MM.1S (cell line): ENCODE results near the gene TTC36.

Source experiments
- DNase-seq: peaks from one replicate; pipeline ENCODE4 v3.0.0-alpha.2; 2015
- H2AFZ ChIP-seq: fragments of 300-600 bp; sonication (generic); 2 replicates; pipeline ENCODE4 v1.6.0; 2016; ENCODE audit warnings: antibody characterized with exemption, low read length
- H3F3A ChIP-seq: fragments of 300-600 bp; sonication (generic); 2 replicates; pipeline ENCODE4 v1.6.1; 2016; ENCODE audit warnings: mild to moderate bottlenecking, antibody characterized with exemption, low read length, moderate library complexity, mixed read lengths; ENCODE audit not compliant: insufficient read depth
- H3K27ac ChIP-seq: fragments of 300-600 bp; sonication (generic); 2 replicates; pipeline ENCODE4 v1.5.1; 2016; ENCODE audit warnings: mild to moderate bottlenecking, low read length
- H3K27me3 ChIP-seq: fragments of 300-600 bp; sonication (generic); replicated peaks from 2 replicates; pipeline ENCODE4 v1.6.0; 2016; ENCODE audit warnings: low read length; ENCODE audit not compliant: insufficient read depth
- H3K36me3 ChIP-seq: fragments of 300-600 bp; sonication (generic); replicated peaks from 2 replicates; pipeline ENCODE4 v1.6.1; 2016; ENCODE audit warnings: mild to moderate bottlenecking, low read length, mixed read lengths; ENCODE audit not compliant: insufficient read depth
- H3K4me1 ChIP-seq: fragments of 300-600 bp; sonication (generic); 2 replicates; pipeline ENCODE4 v1.6.1; 2016; ENCODE audit warnings: low read length, mixed read lengths
- H3K4me2 ChIP-seq: fragments of 300-600 bp; sonication (generic); 2 replicates; pipeline ENCODE4 v1.6.0; 2016; ENCODE audit warnings: low read depth, low read length
- H3K4me3 ChIP-seq: fragments of 300-600 bp; sonication (generic); 2 replicates; pipeline ENCODE4 v1.5.1; 2016; ENCODE audit warnings: low read length, mixed read lengths
- H3K79me2 ChIP-seq: fragments of 300-600 bp; sonication (generic); 2 replicates; pipeline ENCODE4 v1.6.1; 2016; ENCODE audit warnings: mixed run types, low read length, mixed read lengths
- H3K9ac ChIP-seq: fragments of 300-600 bp; sonication (generic); 2 replicates; pipeline ENCODE4 v1.6.1; 2016; ENCODE audit warnings: low read length, mixed read lengths
- H3K9me2 ChIP-seq: fragments of 300-600 bp; sonication (generic); replicated peaks from 2 replicates; pipeline ENCODE4 v1.6.1; 2016; ENCODE audit warnings: mild to moderate bottlenecking, low read length, mixed read lengths; ENCODE audit not compliant: insufficient read depth
- H3K9me3 ChIP-seq: fragments of 300-600 bp; sonication (generic); replicated peaks from 2 replicates; pipeline ENCODE4 v1.6.1; 2016; ENCODE audit warnings: mild to moderate bottlenecking, low read length, mixed read lengths; ENCODE audit not compliant: insufficient read depth
- H4K20me1 ChIP-seq: fragments of 300-600 bp; sonication (generic); 2 replicates; pipeline ENCODE4 v1.6.1; 2016; ENCODE audit warnings: mild to moderate bottlenecking, low read length, moderate library complexity, mixed read lengths; ENCODE audit not compliant: insufficient read depth
- EZH2 ChIP-seq: fragments of 300-600 bp; sonication (generic); optimal IDR thresholded peaks from 2 replicates; pipeline ENCODE3; 2017; ENCODE audit warnings: low read depth, mild to moderate bottlenecking, antibody characterized with exemption, low read length, mixed read lengths
- EZH2phosphoT487 ChIP-seq: fragments of 300-600 bp; sonication (generic); IDR thresholded peaks from 2 replicates; pipeline ENCODE4 v1.6.1; 2018; ENCODE audit warnings: antibody characterized with exemption, low read length
- TF ChIP-seq, protein P1 (sequence below): fragments of 300-600 bp; sonication (generic); IDR thresholded peaks from 2 replicates; pipeline ENCODE4 v1.5.1; 2016; ENCODE audit warnings: antibody characterized with exemption, low read length, mixed read lengths

The TTC36 gene

DNA sequence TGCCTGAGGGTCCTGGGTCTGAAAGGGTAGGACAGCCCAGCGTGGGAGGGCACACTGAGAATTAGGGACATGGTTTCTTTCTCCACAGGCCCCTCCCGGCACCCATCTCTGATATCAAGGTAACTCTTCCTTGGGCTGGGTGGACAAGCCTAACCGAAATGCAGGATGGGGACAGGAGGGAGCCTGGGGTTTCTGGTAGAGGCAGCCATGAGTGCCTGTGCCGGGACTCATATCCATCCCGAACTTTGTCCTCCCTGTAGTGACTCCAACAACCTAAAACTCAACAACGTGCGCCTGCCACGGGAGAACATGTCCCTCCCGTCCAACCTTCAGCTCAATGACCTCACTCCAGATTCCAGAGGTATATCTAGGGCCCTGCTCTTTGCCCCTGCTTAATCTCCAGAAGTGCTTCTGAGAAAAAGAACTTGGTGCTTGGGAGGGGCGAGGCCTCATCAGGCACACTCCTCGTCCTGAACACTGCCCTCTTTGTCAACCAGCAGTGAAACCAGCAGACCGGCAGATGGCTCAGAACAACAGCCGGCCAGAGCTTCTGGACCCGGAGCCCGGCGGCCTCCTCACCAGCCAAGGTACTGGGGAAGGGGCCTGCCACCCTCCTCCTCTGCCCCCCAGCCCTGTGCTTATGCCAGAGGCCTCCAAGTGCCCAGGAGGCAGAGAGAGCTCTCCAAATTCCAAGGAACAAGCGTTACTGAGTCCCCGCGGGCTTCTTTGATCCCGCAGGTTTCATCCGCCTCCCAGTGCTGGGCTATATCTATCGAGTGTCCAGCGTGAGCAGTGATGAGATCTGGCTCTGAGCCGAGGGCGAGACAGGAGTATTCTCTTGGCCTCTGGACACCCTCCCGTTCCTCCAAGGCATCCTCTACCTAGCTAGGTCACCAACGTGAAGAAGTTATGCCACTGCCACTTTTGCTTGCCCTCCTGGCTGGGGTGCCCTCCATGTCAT lies 6.8 kb downstream of the TTC36 start:
- no peak for DNase-seq

DNA sequence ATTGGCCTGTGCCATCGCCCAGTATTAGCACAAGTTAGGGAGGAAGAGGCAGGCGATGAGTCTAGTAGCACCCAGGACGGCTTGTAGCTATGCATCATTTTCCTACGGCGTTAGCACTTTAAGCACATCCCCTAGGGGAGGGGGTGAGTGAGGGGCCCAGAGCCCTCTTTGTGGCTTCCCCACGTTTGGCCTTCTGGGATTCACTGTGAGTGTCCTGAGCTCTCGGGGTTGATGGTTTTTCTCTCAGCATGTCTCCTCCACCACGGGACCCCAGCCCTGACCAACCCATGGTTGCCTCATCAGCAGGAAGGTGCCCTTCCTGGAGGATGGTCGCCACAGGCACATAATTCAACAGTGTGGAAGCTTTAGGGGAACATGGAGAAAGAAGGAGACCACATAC lies 8.0 kb downstream of the TTC36 start:
- H3K9me2 ChIP-seq: no peaks in the 10 kb centered on the region
- H4K20me1 ChIP-seq: no peaks in the 10 kb centered on the region
- no peak overlapping the region for H3K9ac ChIP-seq
- no peak overlapping the region for H3K4me3 ChIP-seq
- no peaks in the 10 kb centered on the region for H3K36me3 ChIP-seq
- no peaks in the 10 kb centered on the region for H3K9me3 ChIP-seq
- peaks cover 12% of the 10 kb centered on the region; the same call in 1 of the 2 replicates for H3K27me3 ChIP-seq
- H3K4me1 ChIP-seq: peaks cover under 1% of the 10 kb centered on the region; the same call in 1 of the 2 replicates
- DNase-seq: no peak
- no peak overlapping the region for H3K4me2 ChIP-seq
- no peak overlapping the region for H2AFZ ChIP-seq
- H3K79me2 ChIP-seq: no peaks in the 10 kb centered on the region
- H3F3A ChIP-seq: no peaks in the 10 kb centered on the region
- H3K27ac ChIP-seq: no peak overlapping the region
- TF ChIP-seq EZH2phosphoT487 (no peak), EZH2 (no peak)
- TF ChIP-seq, protein P1, sequence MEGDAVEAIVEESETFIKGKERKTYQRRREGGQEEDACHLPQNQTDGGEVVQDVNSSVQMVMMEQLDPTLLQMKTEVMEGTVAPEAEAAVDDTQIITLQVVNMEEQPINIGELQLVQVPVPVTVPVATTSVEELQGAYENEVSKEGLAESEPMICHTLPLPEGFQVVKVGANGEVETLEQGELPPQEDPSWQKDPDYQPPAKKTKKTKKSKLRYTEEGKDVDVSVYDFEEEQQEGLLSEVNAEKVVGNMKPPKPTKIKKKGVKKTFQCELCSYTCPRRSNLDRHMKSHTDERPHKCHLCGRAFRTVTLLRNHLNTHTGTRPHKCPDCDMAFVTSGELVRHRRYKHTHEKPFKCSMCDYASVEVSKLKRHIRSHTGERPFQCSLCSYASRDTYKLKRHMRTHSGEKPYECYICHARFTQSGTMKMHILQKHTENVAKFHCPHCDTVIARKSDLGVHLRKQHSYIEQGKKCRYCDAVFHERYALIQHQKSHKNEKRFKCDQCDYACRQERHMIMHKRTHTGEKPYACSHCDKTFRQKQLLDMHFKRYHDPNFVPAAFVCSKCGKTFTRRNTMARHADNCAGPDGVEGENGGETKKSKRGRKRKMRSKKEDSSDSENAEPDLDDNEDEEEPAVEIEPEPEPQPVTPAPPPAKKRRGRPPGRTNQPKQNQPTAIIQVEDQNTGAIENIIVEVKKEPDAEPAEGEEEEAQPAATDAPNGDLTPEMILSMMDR: no peak

More for the DNA sequence above, 6.8 kb downstream of the TTC36 start:
- Histone ChIP-seq H3K4me2 (no peak overlapping the region), H4K20me1 (no peaks in the 10 kb centered on the region), H3K4me1 (peaks cover 3% of the 10 kb centered on the region; the same call in 1 of the 2 replicates), H3K4me3 (no peak overlapping the region), H3K36me3 (no peaks in the 10 kb centered on the region), H3K27me3 (peaks cover 23% of the 10 kb centered on the region; the same call in 1 of the 2 replicates), H3F3A (no peaks in the 10 kb centered on the region), H2AFZ (no peak overlapping the region), H3K27ac (no peak overlapping the region), H3K9me3 (no peaks in the 10 kb centered on the region), H3K9me2 (no peaks in the 10 kb centered on the region), H3K79me2 (no peaks in the 10 kb centered on the region), H3K9ac (no peak overlapping the region)
- no peak for TF ChIP-seq EZH2
- TF ChIP-seq, protein P1: no peak
- TF ChIP-seq EZH2phosphoT487: no peak

DNA sequence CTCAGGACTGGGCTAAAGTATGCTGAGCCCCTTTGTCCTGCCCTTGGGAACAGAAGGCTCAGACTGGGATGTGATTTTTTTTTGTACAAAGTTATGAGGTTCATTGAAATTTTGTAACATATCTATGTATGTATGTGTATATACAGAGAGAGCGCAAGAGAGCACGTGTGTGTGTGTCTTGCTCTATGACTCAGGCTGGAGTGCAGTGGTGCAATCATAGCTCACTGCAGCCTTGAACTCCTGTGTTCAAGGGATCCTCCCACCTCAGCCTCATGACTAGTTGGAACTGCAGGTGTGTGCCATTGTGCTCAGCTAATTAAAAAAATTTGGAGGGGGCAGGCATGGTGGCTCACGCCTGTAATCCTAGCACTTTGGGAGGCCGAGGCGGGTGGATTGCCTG lies 9.5 kb downstream of the TTC36 start:
- Histone ChIP-seq H3K4me2 (no peak overlapping the region), H4K20me1 (no peaks in the 10 kb centered on the region), H3K27me3 (no peaks in the 10 kb centered on the region), H3K9me2 (no peaks in the 10 kb centered on the region), H3K4me1 (no peaks in the 10 kb centered on the region), H2AFZ (no peak overlapping the region), H3K79me2 (no peaks in the 10 kb centered on the region), H3K36me3 (no peaks in the 10 kb centered on the region), H3K27ac (no peak overlapping the region), H3K9ac (no peak overlapping the region), H3F3A (no peaks in the 10 kb centered on the region), H3K9me3 (no peaks in the 10 kb centered on the region), H3K4me3 (no peak overlapping the region)
- no peak for DNase-seq
- TF ChIP-seq EZH2: no peak
